Tongue (tissue), 2 donors: ENCODE data around the gene COL8A1. TPM values are rescaled to one million over a fixed set of nuclear protein-coding genes. Genes with fewer than 3 reads are reported as not detected.
"Not testable (repeated sequence)": the region's sequence is repeated elsewhere in the genome, so short reads cannot be mapped to it uniquely, and the experiment has no call there.

ENCODE experiments used
- DNase-seq: peaks from one replicate; pipeline ENCODE4 v3.0.0-alpha.2; 2015
- total RNA-seq: library from RNA; depleted of rRNA; stranded (reverse); fragments of >200 nt; gene quantifications from one replicate; pipeline ENCODE4 v1.2.3, GENCODE V29; 2014

The COL8A1 gene
- 22.4 TPM for total RNA-seq

DNA sequence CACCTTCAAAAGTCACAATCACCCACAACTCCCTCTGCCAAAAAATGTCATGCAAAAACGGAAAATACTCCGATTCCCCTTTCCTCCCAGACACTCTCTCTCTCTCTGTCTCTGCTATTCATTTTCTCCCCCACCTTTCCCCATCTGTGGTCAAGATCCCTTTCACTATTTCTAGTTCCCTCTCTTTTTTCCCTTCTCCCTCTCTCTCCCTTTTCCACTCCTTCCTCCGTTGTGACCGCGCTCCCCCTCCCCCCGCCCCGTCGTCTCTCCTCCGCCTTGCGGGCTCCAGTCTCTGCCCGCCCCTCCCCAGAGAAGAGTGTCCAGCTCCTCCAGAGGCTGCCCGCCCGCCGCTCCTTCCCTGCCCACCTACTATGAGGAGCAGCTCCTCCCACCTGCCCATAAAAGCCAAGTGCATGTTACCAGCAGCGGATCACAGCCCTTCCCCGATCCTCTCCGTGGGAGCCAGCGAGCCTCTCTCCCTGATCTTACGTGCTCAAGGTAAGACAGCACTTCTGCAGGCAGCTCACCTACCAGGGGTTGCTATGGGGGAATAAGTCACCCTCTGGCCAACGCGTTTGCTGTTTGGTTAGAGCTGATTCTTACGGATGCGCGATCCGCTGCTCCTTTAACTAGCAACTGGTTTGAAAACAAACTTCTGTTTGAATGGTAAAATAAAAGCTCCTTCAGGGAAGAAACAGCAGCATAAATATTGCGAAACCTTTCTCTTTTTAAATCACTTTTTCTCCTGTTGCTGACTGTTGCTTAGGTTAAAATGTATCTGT lies at the start of gene COL8A1:
Gene COL8A1, plus strand, starts transcription at position 428 of the 782 bp plus-strand sequence. CDS start 152,089 bp downstream, outside the sequence.
- DNase-seq, result peak; percentile 38

DNA sequence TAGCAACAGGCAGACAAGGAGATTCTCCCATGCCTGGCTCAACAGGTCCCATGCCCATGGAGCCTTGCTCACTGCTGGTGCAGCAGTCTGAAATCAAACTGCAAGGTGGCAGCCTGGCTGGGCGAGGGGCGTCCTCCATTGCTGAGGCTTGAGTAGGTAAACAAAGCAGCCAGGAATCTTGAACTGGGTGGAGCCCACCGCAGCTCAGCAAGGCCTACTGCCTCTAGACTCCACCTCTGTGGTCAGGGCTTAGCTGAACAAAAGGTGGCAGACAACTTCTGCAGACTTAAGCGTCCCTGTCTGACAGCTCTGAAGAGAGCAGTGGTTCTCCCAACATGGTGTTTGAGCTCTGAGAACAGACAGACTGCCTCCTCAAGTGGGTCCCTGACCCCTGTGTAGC lies 49.2 kb upstream of the COL8A1 start:
- not testable (repeated sequence) for DNase-seq

DNA sequence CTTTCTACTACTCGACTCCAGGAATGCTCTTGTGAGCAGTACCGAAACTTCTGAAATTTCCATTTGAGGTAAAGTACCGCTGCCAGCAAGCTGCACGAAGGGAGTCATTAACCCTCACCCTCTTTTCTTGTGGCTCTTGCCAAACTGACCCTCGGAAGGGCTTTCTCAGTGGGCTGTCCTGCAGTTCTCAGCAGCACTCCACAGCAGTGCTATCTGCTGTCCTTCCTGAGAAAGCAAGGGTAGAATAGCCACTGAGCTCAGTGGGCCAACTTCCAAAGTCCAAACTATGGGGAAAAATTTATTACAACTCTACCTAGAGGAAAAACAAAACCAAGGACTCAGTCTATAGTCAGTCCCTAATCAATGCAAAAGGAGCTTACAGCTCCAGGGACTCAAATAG lies 38.5 kb upstream of the COL8A1 start:
- DNase-seq, result no peak

DNA sequence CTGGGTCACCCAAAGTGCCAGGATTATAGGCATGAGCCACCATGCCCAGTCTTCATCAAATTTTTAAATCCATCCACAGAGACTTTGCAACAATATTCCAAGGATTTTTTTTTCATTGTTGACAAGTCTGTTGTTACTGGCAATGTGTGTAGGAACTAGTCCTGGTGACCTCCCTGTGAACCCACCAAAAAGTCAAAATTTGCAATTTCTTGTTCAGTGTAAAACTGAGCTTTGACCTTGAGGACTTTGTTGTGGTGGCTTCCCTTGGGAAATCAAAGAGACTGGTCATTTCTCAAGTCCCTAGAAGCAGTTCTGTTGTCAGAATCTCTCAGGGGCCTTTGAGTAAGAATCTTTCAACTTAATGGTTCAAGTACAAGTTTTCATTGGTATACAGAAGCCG lies 36.9 kb upstream of the COL8A1 start:
- peak; percentile 3 for DNase-seq

DNA sequence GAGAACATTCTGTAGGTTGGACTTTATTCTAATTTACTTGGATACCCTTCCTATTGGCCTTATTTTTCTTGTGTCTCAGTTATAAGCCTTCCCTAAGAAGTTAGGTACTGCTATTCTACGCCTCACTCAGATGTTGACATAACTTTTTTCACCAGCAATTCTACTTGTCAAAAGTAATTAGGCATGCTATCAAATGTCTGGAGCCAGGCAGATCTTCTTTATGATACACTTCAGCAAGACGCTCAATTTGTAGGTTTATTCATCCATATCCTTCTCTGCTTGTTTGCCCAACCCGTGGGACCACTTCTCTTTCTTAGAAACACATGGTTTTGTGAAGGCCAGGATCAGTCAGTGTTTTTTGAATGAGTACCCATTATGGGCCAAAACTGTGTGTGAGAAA lies 36.2 kb upstream of the COL8A1 start:
- no peak for DNase-seq

DNA sequence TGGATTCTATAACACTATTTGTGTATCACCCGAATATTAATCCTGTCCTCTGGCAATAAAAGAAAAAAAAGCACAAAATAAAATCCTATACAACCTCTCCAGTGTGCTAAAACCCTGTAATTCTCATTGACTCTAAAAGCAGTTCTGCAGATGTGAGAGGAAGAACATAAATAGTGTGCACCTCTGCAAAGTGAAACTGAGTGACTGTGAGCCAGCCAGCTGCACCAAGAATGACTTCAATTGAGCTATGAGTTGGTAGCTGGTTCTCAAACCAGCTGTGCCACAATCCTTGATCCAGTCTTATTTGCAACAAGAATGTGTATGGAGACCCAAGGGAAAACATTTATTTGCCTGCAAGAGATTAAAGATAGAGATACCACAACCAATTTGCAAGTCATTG lies 31.2 kb upstream of the COL8A1 start:
- DNase-seq, result no peak

DNA sequence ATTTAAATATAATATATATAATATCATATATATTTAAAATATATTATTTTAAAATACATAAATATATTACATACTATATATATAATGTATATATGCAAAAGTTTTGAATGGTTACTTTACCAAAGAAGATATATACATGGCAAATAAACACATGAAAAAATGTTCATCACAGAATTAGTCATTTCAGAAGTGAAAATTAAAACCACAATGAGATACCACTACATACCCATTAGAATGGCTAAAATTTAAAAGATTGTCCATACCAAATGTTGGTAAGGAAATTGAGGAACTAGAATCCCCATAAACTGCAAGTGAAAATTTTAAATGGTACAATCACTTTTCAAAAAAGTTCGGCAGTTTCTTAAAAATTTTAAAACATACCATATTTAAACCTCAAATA lies 23.6 kb upstream of the COL8A1 start:
- DNase-seq, result no peak

DNA sequence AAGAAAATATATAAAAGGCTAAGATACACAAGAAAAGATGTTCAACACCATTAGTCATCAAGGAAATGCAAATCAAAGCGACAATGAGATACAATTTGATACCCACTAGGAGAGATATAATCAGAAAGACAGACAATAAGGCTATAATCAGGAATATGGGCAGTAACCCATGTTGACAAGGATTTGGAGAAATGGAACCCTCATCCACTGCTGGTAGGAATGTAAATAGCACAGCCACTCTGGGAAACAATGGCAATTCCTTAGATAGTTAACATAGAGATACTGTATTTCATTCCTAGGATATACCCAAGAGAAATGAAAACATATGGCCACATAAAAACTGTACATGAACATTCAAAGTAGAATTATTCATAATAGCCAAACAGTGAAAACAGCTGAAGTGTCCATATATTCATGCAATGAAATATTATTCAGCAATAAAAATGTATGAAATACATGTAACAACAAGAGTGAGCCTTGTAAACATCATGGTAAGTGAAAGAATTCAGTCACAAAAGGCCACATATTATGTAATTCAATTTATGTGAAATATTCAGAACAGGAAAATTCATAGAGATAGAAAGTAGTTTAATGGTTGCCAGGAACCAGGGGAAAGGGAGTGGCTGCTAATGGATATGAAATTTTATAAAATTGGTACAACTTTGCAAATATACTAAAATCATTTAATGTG lies 18.2 kb upstream of the COL8A1 start:
- no peak for DNase-seq

DNA sequence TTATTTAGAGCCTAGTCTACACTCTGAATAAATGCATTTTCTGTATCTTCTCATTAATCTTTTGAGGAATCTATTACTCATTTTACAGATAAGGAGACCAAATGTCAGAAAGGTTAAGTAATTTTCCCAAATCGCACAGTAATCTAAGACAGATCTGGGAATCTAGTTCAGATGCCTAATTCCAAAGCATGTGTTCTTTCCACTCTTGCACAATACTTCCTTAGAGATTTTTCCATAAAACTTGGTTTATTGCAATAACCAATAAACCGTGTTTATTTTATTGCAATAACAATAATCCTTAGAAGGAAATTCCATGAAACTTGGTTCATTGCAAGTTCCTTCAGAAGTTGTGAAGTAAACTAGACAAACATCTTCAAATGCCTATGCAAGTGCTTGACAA lies 17.4 kb upstream of the COL8A1 start:
- no peak for DNase-seq

DNA sequence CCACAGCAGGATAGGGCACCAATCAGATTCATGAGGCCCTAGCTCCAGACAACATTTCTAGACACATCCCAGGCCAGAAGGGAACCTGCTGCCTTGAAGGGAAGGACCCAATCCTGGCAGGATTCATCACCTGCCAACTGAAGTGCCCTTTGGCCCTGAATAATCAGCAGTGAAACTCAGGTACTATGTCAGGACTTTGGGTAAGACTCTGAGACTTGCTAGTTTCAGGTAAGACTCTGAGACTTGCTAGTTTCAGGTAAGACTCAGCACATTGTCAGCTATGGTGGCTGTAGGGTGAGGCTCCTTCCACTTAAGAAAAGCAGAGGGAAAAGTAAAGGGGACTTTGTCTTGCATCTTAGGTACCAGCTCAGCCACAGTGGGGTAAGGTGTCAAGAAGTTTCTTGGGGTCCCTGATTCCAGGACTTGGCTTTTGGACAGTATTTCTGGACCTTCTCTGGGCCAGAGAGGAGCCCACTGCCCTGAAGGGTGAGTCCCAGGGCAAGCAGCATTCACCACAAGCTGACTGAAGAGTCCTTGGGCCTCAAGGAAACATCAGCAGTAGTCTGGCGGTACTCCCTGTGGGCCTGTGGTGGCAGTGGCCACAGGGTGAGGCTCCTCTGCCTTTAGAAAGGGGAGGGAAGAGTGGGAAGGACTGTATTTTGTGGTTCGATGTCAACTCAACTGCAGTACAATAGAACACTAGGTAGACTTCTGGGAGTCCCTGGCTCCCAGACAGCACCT lies 13.7 kb upstream of the COL8A1 start:
- no peak for DNase-seq

DNA sequence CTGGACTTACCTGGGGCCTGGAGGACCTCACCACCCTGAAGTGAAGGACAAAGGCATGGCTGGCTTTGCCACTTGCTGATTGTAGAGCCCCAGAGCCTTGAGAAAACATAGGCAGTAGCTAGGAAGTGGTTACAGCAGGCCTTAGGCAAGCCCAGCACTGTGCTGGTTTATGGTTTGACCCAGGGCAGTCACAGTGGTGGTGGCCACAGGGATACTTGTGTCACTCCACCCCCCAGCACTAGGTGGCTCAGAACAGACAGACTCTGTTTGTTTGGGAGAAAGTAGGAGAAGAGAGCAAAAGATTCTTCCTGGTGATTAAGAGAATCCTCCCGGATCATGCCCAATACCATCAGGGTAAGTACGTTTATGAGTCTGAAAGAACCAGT lies 13.2 kb upstream of the COL8A1 start:
- DNase-seq, result no peak

DNA sequence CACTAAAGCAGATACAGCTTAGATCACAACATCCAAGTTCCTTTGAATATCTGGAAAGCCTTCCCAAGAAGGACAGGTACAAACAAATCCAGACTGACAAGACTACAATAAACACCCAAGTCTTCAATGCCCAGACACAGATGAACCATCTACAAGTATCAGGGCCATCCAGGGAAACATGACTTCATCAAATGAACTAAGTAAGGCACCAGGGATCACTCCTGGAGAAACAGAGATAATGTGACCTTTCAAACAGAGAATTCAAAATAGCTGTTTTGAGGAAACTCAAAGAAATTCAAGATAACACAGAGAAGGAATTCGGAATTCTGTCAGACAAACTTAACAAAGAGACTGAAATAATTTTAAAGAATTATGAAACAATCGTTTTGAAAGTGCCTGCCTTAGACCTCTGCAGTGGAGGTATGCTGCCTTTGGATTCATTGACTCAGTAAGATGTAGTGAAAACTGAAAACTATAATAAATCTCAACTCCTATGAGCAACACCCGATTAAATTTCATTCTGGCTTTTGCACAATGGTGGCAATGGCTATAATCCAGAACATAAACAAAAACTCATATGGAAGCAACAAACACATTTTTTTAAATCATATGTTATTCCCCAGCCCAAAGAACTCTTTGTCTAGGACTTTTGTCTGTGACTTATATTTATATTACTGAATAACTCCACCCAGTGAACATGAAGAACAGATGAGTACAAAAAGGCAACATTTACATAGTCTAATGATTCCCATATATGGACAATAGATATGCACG lies 12.6 kb upstream of the COL8A1 start:
- peak; percentile 32 for DNase-seq

DNA sequence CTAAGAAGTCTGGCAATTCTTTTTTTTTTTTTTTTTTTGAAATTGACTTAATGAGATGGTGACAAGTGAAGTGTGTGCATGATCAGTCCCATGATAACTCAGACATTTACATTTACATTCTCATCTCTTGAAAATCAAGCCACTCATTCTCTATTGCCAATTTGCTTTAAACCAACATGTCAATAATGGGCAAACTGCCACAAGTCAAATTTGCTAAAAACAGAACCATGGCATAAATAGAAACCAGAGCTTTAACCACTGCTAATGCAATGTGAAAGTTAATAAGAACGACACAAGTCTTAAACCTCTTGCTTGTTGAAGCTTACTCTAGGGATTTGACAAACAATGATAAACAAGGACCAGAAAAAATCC lies 12.0 kb upstream of the COL8A1 start:
- DNase-seq, result no peak

DNA sequence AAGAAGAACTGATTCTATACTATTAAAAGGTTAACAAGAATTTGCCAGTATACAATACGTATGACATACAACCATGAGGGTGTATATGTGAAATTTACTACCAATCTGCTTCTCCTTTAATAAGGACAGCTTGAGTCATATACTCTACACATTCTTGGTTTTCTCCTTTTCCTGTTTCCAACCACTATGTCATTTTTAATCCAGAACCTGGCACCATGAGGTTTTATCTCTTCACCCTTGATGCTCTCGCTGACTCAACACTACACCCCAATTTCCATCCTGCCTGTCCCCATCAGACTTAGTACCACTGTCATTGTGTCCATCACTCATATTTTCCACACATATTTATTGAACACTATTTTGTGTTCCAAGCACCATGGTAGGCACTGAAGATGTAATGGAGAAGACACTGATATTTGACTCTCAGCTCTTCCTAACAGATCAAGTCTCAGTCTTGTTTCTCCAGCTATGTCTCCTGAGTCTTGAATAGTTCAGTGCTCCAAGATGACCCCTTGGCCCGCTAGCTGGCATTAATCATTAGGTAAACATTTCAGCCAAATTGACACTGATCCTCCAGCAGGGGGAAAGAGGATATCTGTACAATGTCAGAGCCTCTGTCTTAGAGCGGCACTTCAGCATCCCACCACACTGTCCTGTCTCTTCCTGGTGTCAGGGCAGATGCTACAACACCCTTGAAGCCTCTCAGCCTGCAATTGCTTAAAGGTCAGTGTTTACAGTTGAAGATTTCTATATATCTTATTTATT lies 11.2 kb upstream of the COL8A1 start:
- no peak for DNase-seq

DNA sequence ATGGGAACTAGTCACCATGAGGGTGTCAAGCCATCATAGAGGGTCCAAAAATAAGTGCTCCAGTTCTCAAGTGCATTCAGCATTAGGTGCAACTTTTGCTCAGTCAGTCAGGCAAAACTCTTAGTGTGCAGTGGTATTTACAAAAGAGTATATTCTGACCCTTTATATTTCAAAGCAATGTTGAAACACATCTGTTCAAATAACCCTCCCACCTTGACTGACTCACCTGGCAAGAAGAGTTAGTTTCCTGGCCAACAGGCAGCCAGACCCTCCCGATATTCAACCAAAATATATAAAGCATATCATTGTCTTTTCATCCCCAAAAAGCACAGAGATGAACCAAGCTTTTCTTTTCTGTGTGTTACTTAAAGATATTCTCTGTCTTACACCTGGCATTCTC lies 7.6 kb upstream of the COL8A1 start:
- DNase-seq, result no peak

DNA sequence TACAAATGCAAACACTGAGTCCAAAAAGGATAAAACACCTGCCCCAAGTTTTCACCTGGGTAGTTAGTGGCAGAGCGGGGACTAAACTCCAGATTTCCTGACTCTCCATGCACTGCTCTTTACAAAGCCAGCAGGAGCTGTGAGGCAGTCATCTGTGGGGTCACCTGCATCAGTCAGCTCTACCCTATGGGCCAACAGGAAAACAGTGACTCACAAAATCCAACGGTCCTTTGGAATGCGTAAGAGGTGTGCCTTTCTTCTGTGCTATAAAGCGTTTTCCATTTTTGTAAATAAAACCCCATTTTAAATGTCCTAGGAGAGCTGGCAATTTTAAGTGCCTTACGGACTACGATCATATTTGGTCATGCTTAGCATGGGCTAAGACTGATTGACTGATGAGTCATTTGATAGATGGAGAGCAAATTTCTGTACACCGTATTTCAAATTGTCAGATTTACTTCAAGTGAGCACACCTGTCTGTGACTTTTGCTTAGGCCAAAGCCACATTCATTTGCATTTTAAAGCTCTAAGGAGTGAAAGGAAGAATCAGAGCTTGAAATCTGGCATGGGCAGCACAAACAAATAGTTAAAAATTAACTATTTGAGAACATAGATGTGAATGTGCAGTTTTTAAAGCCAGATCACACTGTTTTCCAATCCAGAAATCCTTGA lies 4.4 kb upstream of the COL8A1 start:
- DNase-seq, result no peak

DNA sequence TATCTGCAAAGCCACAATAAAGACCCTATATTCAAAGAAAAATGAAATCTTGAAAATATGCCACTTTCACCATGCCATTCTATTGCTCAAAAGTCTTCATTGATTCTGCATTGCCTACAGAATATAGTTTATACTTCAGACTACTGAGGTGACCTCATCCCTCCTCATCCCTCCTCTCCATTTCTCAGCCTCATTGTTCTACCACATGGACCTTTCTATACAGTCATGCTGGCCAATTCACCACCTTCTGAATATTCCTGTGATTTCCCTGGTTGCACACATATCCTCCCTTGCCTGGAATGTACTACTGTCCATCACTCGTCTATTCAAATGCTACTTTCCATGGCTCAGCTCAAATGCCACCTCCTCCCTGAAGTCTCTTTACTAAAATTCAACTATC lies 3.5 kb upstream of the COL8A1 start:
- DNase-seq, result no peak

DNA sequence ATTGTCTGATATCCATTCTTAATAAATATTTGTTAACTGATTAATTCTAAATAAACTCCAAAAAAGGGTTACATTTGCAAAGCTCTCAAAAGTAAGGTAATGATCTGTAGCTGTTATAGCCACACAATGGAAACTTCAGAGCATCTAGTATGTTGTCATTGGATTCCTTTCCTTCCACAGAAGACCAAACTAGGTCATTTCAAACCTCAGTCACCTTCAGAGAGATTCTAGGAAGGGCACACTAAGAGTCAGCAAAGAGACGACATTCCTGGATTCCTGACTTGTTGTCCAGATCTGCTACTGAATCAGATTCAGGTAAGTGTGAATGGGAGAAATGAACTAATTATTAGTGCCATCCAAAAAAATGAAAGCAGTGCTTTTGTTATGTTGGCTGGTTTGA lies 3.0 kb upstream of the COL8A1 start:
- DNase-seq, result no peak

DNA sequence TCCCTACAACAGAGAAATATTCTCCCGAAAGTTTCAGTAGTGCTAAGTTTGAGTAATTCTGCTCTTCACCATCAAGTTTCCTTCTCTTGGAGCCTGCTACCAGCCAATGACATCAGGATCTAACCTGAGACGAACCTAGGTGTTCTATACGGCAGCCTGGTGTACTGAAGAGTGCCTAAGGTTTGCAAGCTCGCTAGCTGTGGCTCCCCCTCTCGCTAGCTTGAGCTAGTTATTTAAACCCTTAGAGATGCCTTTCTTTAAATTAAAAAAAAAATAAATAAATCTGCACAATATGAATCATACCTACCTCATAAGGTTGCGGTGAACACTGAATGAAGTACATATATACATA lies 1.4 kb upstream of the COL8A1 start:
- DNase-seq, result peak; percentile 45

DNA sequence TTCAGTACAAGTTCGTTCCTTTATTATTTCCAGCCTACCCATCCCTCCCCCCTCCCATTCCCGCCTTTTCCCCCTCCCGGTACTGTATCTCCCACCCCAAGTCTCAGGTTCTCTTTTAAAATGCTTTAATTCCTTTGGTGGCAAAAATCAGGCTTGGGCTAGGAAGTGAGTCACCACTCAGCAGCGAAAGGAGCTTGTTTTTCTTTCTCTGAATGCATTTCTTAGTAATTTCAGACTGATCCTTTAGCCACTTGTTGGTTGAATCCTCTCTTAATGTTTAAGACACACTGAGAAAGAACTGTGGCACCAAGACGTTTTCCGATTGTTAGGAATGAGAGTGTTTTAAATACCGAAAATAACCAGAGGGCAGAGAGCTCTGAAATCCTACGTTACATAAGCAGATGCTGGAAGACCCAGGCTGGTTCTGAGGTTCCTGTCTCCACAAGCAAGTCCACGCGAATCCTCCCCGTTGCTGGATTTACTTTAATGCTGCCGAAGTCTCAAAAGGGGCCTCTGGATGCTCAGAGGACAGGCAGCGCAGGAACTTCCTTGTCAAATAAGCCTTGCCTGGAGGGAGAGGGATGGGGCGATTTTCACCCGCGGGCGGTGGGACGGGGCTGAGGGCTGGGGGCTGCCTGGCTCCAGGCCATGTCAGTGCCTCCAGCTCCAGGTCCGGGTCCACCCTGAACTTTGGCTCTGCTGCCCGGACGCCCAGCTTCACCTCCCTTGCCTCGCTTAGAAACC lies 854 bp upstream of the COL8A1 start:
- peak; percentile 54 for DNase-seq

DNA sequence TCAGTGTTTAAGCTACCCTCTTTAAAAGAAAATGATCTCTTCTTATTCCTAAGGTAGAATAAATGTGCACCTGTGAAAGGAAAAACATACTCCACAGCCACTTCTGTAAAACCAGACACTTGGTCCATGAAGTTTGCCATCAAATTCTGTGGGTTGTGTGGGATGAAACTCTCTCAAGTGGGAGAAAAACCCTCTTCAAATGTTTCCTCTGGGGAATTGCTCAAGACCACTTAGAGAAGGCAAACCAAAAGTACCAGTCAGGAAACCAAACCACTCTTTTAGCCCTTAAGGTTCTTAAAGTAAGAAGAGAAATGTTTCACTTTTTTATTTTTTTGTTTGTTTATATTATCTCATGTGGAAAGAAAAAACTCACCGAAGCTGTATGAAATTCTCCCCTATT lies 1.2 kb downstream of the COL8A1 start:
- DNase-seq, result no peak
